GM12878 (cell line): ENCODE results near the gene PDE11A. TPM values are rescaled to one million over a fixed set of nuclear protein-coding genes. Genes with fewer than 3 reads are reported as not detected.

Source experiments
- ATAC-seq: fragments of 200-7000 bp; cut with Tn5 transposase; 3 replicates; pipeline ENCODE4 v1.9.1; 2020; ENCODE audit warnings: mild to moderate bottlenecking, moderate library complexity
- BruUV-seq: library from RNA; stranded (reverse); fragments of 400-500 nt; replicated peaks from 2 replicates; lab custom pipeline; 2021; lab: Mats Ljungman, UMichigan
- CTCF ChIA-PET: fragments of 300-600 bp; sonication (Branson Sonifier 250); formaldehyde crosslinking; extraction: SDS; loops from one replicate; lab custom pipeline; 2021; ENCODE audit warnings: inconsistent platforms; lab: Yijun Ruan, JAX
- POLR2A ChIA-PET: fragments of 350-600 bp; formaldehyde crosslinking; extraction: SDS; loops from one replicate; lab custom pipeline; 2021; ENCODE audit warnings: inconsistent platforms; lab: Charles Lee
- RAD21 ChIA-PET: fragments of 300-600 bp; sonication (Branson Sonifier 250); formaldehyde crosslinking; loops from one replicate; lab custom pipeline; 2023; ENCODE audit warnings: antibody characterized with exemption; ENCODE audit not compliant: unreplicated experiment; lab: Charles Lee
- SMC1A ChIA-PET: fragments of 300-600 bp; sonication (Branson Sonifier 250); formaldehyde crosslinking; loops from one replicate; lab custom pipeline; 2023; ENCODE audit not compliant: unreplicated experiment, uncharacterized antibody; lab: Charles Lee
- DNase-seq: peaks from one replicate; pipeline ENCODE4 v3.0.0-alpha.2; 2011; ENCODE audit warnings: low read depth, low spot score
- FAIRE-seq: peaks from 3 replicates; lab custom pipeline; 2011; peaks lifted over from hg19 to GRCh38; lab: Jason Lieb, UNC
- H2AFZ ChIP-seq: 2 replicates; pipeline ENCODE4 v1.6.0; 2011; ENCODE audit warnings: low read depth, low read length, control low read depth; ENCODE audit not compliant: control insufficient read depth
- H3K27ac ChIP-seq: 2 replicates; pipeline ENCODE4 v1.5.1; 2011; ENCODE audit warnings: control low read depth; ENCODE audit not compliant: control insufficient read depth, insufficient read depth
- H3K27me3 ChIP-seq, 2 experiments: replicated peaks in 1 of 2; 2 replicates each; pipeline versions ENCODE4 v1.6.0 to v1.6.1; 2011; ENCODE audit warnings: low read length in 1 of 2; ENCODE audit not compliant: control insufficient read depth in 2 of 2, insufficient read depth in 2 of 2
- H3K36me3 ChIP-seq, 2 experiments: 2 replicates each; pipeline ENCODE4 v1.5.1; 2011; ENCODE audit warnings: low read length in 1 of 2; ENCODE audit not compliant: control insufficient read depth in 2 of 2, insufficient read depth in 2 of 2
- H3K4me1 ChIP-seq: 2 replicates; pipeline ENCODE4 v1.6.1; 2011; ENCODE audit warnings: mild to moderate bottlenecking, low read length, moderate library complexity, mixed read lengths; ENCODE audit not compliant: control insufficient read depth, insufficient read depth
- H3K4me2 ChIP-seq: 2 replicates; pipeline ENCODE4 v1.6.0; 2011; ENCODE audit warnings: control low read depth; ENCODE audit not compliant: control insufficient read depth, insufficient read depth
- H3K4me3 ChIP-seq: fragments of 200-600 bp; sonication (generic); 2 replicates; pipeline ENCODE4 v1.5.1; 2016
- H3K79me2 ChIP-seq: 2 replicates; pipeline ENCODE4 v1.6.0; 2011; ENCODE audit warnings: low read length; ENCODE audit not compliant: control insufficient read depth, insufficient read depth
- H3K9ac ChIP-seq: 2 replicates; pipeline ENCODE4 v1.8.0; 2011; ENCODE audit warnings: low read length, control low read depth, mixed read lengths; ENCODE audit not compliant: control insufficient read depth, insufficient read depth
- H3K9me3 ChIP-seq: replicated peaks from 3 replicates; pipeline ENCODE4 v1.5.1; 2011; ENCODE audit warnings: mild to moderate bottlenecking, low read length; ENCODE audit not compliant: control insufficient read depth, insufficient read depth
- H4K20me1 ChIP-seq: 2 replicates; pipeline ENCODE4 v1.6.0; 2011; ENCODE audit not compliant: control insufficient read depth, insufficient read depth
- BCL3 ChIP-seq: IDR thresholded peaks from 2 replicates; pipeline ENCODE4 v1.6.1; 2011; ENCODE audit warnings: borderline replicate concordance, low read depth, mild to moderate bottlenecking, moderate library complexity, low read length; ENCODE audit not compliant: insufficient read depth, poor library complexity, severe bottlenecking
- CBX5 ChIP-seq: sonication (generic); IDR thresholded peaks from 2 replicates; pipeline ENCODE4 v1.6.1; 2016; ENCODE audit warnings: low read depth, moderate library complexity, mild to moderate bottlenecking, inconsistent platforms
- JUNB ChIP-seq: IDR thresholded peaks from 2 replicates; pipeline ENCODE4 v1.6.1; 2016; ENCODE audit warnings: antibody characterized with exemption, mild to moderate bottlenecking
- MXI1 ChIP-seq: fragments of 150-350 bp; IDR thresholded peaks from 2 replicates; pipeline ENCODE4 v1.6.1; 2011; ENCODE audit warnings: low read depth, mild to moderate bottlenecking, inconsistent platforms, low read length, improper control_type of control experiment
- PAX8 ChIP-seq: fragments of 450-650 bp; IDR thresholded peaks from 2 replicates; pipeline ENCODE4 v1.6.1; 2017; ENCODE audit warnings: mild to moderate bottlenecking, moderate library complexity
- PKNOX1 ChIP-seq: fragments of 450-650 bp; IDR thresholded peaks from 2 replicates; pipeline ENCODE4 v1.6.1; 2016; ENCODE audit warnings: mild to moderate bottlenecking
- POLR2A ChIP-seq: IDR thresholded peaks from 2 replicates; pipeline ENCODE4 v1.6.1; 2011; ENCODE audit warnings: low read depth, mild to moderate bottlenecking, low read length
- RB1 ChIP-seq: fragments of 450-650 bp; formaldehyde crosslinking; IDR thresholded peaks from 2 replicates; pipeline ENCODE4 v1.6.1; 2017; ENCODE audit warnings: mild to moderate bottlenecking, borderline replicate concordance
- RELA ChIP-seq: fragments of 450-650 bp; IDR thresholded peaks from 2 replicates; pipeline ENCODE4 v1.8.0; 2014; ENCODE audit warnings: borderline replicate concordance; ENCODE audit not compliant: partially characterized antibody
- SUZ12 ChIP-seq: fragments of 200-600 bp; sonication (generic); IDR thresholded peaks from one replicate; pipeline ENCODE4 v1.6.1; 2018; ENCODE audit warnings: antibody characterized with exemption, mild to moderate bottlenecking; ENCODE audit not compliant: unreplicated experiment
- USF1 ChIP-seq: IDR thresholded peaks from 2 replicates; pipeline ENCODE4 v1.6.1; 2011; ENCODE audit warnings: borderline replicate concordance, low read depth, mild to moderate bottlenecking, moderate library complexity, mixed read lengths, low read length; ENCODE audit not compliant: insufficient read depth; ENCODE audit errors: extremely low read length
- WRNIP1 ChIP-seq: IDR thresholded peaks from 2 replicates; pipeline ENCODE4 v1.6.1; 2011; ENCODE audit warnings: low read depth, low read length, improper control_type of control experiment, borderline replicate concordance
- ZNF592 ChIP-seq: fragments of 450-650 bp; IDR thresholded peaks from 2 replicates; pipeline ENCODE4 v1.6.1; 2017; ENCODE audit warnings: mild to moderate bottlenecking, moderate library complexity
- WGBS: methylation state at CpG from one replicate; pipeline ENCODE4 v1.1.6; 2016; ENCODE audit warnings: low lambda C conversion rate; ENCODE audit not compliant: insufficient replicate concordance, insufficient coverage; ENCODE audit errors: missing lambda C conversion rate; 5-methylcytosine and 5-hydroxymethylcytosine counted together
- in situ Hi-C: fragments of 300-500 bp; cut with MboI; formaldehyde crosslinking; loops from 9 replicates; pipeline ENCODE4 v1.14.3; 2018; ENCODE audit warnings: mixed read lengths
- intact Hi-C: fragments of 100-400 bp; cut with micrococcal nuclease; formaldehyde crosslinking; loops from one replicate; pipeline ENCODE4 v1.14.2; 2022; ENCODE audit not compliant: unreplicated experiment
- polyA plus RNA-seq, 11 experiments: library from polyadenylated mRNA; depleted of rRNA in 4 of 11; unstranded in 6 of 11; stranded (reverse) in 5 of 11; fragments of >200 nt; fragmentation: Nextera tagmentation in 4 of 11; fragmentation: Illumina TruSeq in 1 of 11; extraction: Ambion mirVana in 4 of 11; extraction: Trizol in 1 of 11; gene quantifications; 1 replicate in 1 of 11; 2 replicates in 10 of 11; pipeline versions ENCODE4 v1.2.1 to v1.2.3, GENCODE V29; 2011 to 2016; ENCODE audit warnings: inconsistent platforms in 2 of 11, missing spikeins in 2 of 11, low read depth in 1 of 11
- total RNA-seq, 4 experiments: library from RNA; depleted of rRNA in 3 of 4; stranded (reverse); fragments of >200 nt in 3 of 4; fragmentation: Illumina TruSeq in 1 of 4; extraction: Trizol in 1 of 4; gene quantifications; 2 replicates each; pipeline versions ENCODE4 v1.2.1 to v1.2.3, GENCODE V29; 2013 to 2021

The PDE11A gene
- total and polyA plus RNA-seq, 10 of the 15 experiments (the other 5 are each of a cell fraction or from before 2014, with no cell fraction given) = 0.01 to 0.17 (median 0.06) TPM; not detected in 5

GRCh38 chr2:177678939-177679338 lies 393.6 kb downstream of the PDE11A start:
- ATAC-seq (no peak), DNase-seq (no peak), FAIRE-seq (no peak)
- Histone ChIP-seq H3K4me1 (no peaks in the 10 kb centered on the region), H3K27me3 (no peaks in the 10 kb centered on the region), H3K9ac (no peak overlapping the region), H2AFZ (no peak overlapping the region), H3K4me3 (no peak overlapping the region), H3K36me3 (no peaks in the 10 kb centered on the region), H3K79me2 (no peaks in the 10 kb centered on the region), H3K4me2 (no peak overlapping the region), H4K20me1 (no peaks in the 10 kb centered on the region), H3K9me3 (no peaks in the 10 kb centered on the region), H3K27ac (no peak overlapping the region)
- in situ Hi-C loops = no loop called here
- ChIA-PET SMC1A (interaction anchor here (0.6 kb wide), 1 partner anchor 816 kb away, joined by 3 read pairs; no protein-coding TSS in a partner anchor), CTCF (interaction anchor here (1.5 kb wide), 1 partner anchor 343 kb away, joined by 3 read pairs; no protein-coding TSS in a partner anchor), RAD21 (no interaction called here), POLR2A (no interaction called here)
- intact Hi-C loops = no loop called here
- no TSS peak for BruUV-seq
- WGBS = 77% methylated on average over 2 of the region's 2 CpGs
- TF ChIP-seq JUNB (no peak), PKNOX1 (no peak), WRNIP1 (no peak), ZNF592 (no peak), BCL3 (no peak), PAX8 (no peak), MXI1 (no peak), POLR2A (no peak), SUZ12 (no peak), RELA (no peak), RB1 (no peak), USF1 (no peak), CBX5 (no peak)
